Fibroblast of skin of left quadriceps (primary cell): ENCODE results near the gene VAMP3.
A peak's percentile ranks its signal among the peaks of the same experiment; 100 is the strongest.
"Not testable (repeated sequence)": the region's sequence is repeated elsewhere in the genome, so short reads cannot be mapped to it uniquely, and the experiment has no call there.

Source experiments
- DNase-seq, 2 experiments: peaks; one replicate each; pipeline ENCODE4 v3.0.0-alpha.2; 2013; ENCODE audit warnings: low read depth in 2 of 2

The VAMP3 gene

GRCh38 chr1:7768583-7768982 is 2.5 kb upstream of the VAMP3 start:
- no peak for DNase-seq

- no peak for DNase-seq
These were observed 1.3 kb upstream of the VAMP3 start for GRCh38 chr1:7769673-7770412.

- no peak for DNase-seq
These were observed 463 bp upstream of the VAMP3 start for GRCh38 chr1:7770669-7770996.

GRCh38 chr1:7771823-7772299 is 765 bp downstream of the VAMP3 start:
- DNase-seq, result no peak

GRCh38 chr1:7777591-7777990 is 6.5 kb downstream of the VAMP3 start:
- no peak for DNase-seq

GRCh38 chr1:7778133-7778628 is 7.1 kb downstream of the VAMP3 start:
- no peak for DNase-seq

- no peak for DNase-seq
These were observed 9.9 kb downstream of the VAMP3 start for GRCh38 chr1:7780976-7781375.

GRCh38 chr1:7781501-7781900 is 10.4 kb downstream of the VAMP3 start:
- DNase-seq, result no peak

- DNase-seq, result no peak
These were observed 10.9 kb downstream of the VAMP3 start for GRCh38 chr1:7781923-7782495.

GRCh38 chr1:7783178-7783711 is 12.1 kb downstream of the VAMP3 start:
- DNase-seq, result no peak

GRCh38 chr1:7783826-7784491 is 12.9 kb downstream of the VAMP3 start, which contains the start of gene PER3:
Gene PER3, plus strand, starts transcription at chr1:7784291. Its CDS starts 587 bp downstream, at chr1:7784878.
- DNase-seq, result peak; percentile 93

- DNase-seq, result no peak
These were observed 13.5 kb downstream of the VAMP3 start for GRCh38 chr1:7784492-7785071.

- DNase-seq, result no peak
These were observed 14.0 kb downstream of the VAMP3 start for GRCh38 chr1:7785108-7785507.

- no peak for DNase-seq
These were observed 15.7 kb downstream of the VAMP3 start for GRCh38 chr1:7786795-7787194.

GRCh38 chr1:7789828-7790227 is 18.7 kb downstream of the VAMP3 start:
- DNase-seq, result no peak

- DNase-seq, result not testable (repeated sequence)
These were observed 19.9 kb downstream of the VAMP3 start for GRCh38 chr1:7791027-7791426.

- no peak for DNase-seq
These were observed 24.3 kb downstream of the VAMP3 start for GRCh38 chr1:7795406-7795805.

GRCh38 chr1:7805460-7805859 is 34.4 kb downstream of the VAMP3 start:
- no peak for DNase-seq

GRCh38 chr1:7808253-7808844 is 37.3 kb downstream of the VAMP3 start:
- DNase-seq, result peak; percentile 4 to 6

- DNase-seq, result no peak
These were observed 38.6 kb downstream of the VAMP3 start for GRCh38 chr1:7809742-7810141.

GRCh38 chr1:7810395-7810794 is 39.3 kb downstream of the VAMP3 start:
- DNase-seq, result peak; percentile 33 to 39

- no peak for DNase-seq
These were observed 40.4 kb downstream of the VAMP3 start for GRCh38 chr1:7811476-7811875.
